Nephron progenitor cell (in vitro differentiated cells): ENCODE results near the gene ACSS1.

Experiments
- DNase-seq: peaks from one replicate; pipeline ENCODE4 v3.0.0; 2021
- H3K27ac Mint-ChIP-seq: 2 replicates; pipeline ENCODE4 v1.8.0; 2021; ENCODE audit warnings: mild to moderate bottlenecking, moderate library complexity, mixed read lengths
- H3K27me3 Mint-ChIP-seq: 2 replicates; pipeline ENCODE4 v1.8.0; 2021; ENCODE audit warnings: mild to moderate bottlenecking, low read depth, mixed read lengths; ENCODE audit not compliant: poor library complexity
- H3K36me3 Mint-ChIP-seq: 2 replicates; pipeline ENCODE4 v1.8.0; 2021; ENCODE audit warnings: low read depth, mixed read lengths
- H3K4me1 Mint-ChIP-seq: 2 replicates; pipeline ENCODE4 v1.8.0; 2021; ENCODE audit warnings: mixed read lengths
- H3K4me3 Mint-ChIP-seq: 2 replicates; pipeline ENCODE4 v1.8.0; 2021; ENCODE audit warnings: mild to moderate bottlenecking, moderate library complexity, mixed read lengths
- H3K9me3 Mint-ChIP-seq: 2 replicates; pipeline ENCODE4 v1.8.0; 2021; ENCODE audit warnings: mild to moderate bottlenecking, moderate library complexity, mixed read lengths
- TF ChIP-seq, protein P1 (sequence below): fragments of 200-600 bp; sonication (generic); IDR thresholded peaks from 2 replicates; pipeline ENCODE4 v1.5.0; 2021; ENCODE audit warnings: antibody characterized with exemption

The ACSS1 gene

DNA sequence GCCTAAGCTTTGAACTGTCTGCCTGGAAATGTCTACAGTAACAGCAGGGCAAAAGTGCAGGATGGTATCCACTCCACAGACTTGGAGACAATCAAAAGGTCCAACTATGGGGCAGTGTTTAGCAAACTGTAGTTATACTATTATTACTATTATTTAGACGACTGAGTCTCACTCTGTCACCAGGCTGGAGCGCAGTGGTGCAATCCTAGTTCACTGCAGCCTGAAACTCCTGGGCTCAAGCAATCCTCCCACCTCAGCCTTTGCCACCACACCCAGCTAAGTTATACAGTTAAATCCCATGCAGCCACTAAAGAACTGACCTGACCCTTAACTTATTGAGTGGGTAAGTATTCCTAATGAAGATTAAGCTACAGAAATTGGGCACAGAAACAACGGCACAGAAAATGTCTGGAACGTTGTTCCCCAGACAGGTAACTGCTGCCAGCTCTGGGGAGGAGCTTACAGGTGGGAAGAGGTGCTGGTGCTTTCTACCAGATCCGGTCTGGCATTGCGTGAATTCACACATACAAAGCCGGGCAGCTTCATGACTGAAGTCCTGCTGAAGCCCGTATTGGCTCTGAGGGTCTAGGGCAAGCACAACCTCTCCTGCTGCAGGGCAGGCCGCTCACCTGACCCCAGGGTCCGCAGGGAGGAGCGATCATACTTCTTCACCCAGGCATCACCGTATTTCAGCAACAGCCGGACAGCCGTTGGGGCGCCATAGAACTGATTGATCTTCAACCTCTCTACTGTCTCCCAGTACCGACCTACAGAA is 38.4 kb downstream of the ACSS1 start:
- H3K4me3 Mint-ChIP-seq, result no peak overlapping the region

DNA sequence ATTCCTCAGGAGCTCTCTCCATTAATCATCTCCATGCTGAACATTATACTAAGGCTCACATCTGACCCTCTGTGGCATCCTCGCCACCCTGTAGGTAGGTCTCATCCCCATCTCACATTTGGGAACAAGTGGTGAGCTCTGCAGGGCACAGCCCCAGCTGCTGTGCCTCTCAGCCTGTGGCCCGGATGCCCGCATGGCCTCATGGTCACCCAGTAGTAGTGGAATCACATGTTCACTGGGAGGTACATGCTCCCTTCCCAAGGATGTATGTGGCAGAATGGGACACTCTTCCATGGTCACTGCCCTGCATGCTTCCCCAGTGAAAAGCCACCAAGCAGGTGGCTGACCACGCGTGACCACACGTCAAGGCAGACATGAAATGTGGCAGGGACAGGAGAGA is 39.1 kb downstream of the ACSS1 start:
- DNase-seq, result no peak
- H3K9me3 Mint-ChIP-seq, result no peaks in the 10 kb centered on the region
- no peak overlapping the region for H3K27ac Mint-ChIP-seq
- no peaks in the 10 kb centered on the region for H3K4me1 Mint-ChIP-seq
- H3K36me3 Mint-ChIP-seq, result no peaks in the 10 kb centered on the region
- H3K27me3 Mint-ChIP-seq, result peaks cover 12% of the 10 kb centered on the region
- TF ChIP-seq, protein P1, sequence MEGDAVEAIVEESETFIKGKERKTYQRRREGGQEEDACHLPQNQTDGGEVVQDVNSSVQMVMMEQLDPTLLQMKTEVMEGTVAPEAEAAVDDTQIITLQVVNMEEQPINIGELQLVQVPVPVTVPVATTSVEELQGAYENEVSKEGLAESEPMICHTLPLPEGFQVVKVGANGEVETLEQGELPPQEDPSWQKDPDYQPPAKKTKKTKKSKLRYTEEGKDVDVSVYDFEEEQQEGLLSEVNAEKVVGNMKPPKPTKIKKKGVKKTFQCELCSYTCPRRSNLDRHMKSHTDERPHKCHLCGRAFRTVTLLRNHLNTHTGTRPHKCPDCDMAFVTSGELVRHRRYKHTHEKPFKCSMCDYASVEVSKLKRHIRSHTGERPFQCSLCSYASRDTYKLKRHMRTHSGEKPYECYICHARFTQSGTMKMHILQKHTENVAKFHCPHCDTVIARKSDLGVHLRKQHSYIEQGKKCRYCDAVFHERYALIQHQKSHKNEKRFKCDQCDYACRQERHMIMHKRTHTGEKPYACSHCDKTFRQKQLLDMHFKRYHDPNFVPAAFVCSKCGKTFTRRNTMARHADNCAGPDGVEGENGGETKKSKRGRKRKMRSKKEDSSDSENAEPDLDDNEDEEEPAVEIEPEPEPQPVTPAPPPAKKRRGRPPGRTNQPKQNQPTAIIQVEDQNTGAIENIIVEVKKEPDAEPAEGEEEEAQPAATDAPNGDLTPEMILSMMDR, result no peak
- H3K4me3 Mint-ChIP-seq, result no peak overlapping the region

More for the DNA sequence above, 38.4 kb downstream of the ACSS1 start:
- no peaks in the 10 kb centered on the region for H3K9me3 Mint-ChIP-seq
- DNase-seq, result no peak
- no peaks in the 10 kb centered on the region for H3K36me3 Mint-ChIP-seq
- no peak overlapping the region for H3K27ac Mint-ChIP-seq
- H3K27me3 Mint-ChIP-seq, result peaks cover 12% of the 10 kb centered on the region
- no peaks in the 10 kb centered on the region for H3K4me1 Mint-ChIP-seq
- TF ChIP-seq, protein P1, result no peak

DNA sequence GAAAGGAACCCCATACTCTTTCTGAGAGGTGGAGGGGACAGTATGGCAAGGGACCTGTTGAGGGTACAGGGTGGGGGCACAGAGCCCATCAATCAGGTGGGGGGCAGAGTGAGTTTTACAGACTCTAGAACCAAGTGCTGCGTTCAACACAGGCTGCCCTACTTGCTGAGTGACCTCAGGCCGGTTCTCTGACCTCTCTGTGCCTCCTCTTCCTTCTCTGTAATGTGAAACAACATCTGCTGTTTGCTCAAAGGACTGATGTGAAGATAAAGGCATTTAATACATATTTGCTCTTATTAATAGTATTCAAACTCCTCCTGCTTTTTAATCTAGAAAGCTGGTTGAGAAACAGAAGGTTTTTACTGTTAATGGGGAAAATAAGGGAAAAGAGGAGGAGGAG is 39.5 kb downstream of the ACSS1 start:
- H3K4me1 Mint-ChIP-seq, result no peaks in the 10 kb centered on the region
- TF ChIP-seq, protein P1, result no peak
- H3K9me3 Mint-ChIP-seq, result no peaks in the 10 kb centered on the region
- H3K36me3 Mint-ChIP-seq, result no peaks in the 10 kb centered on the region
- H3K27ac Mint-ChIP-seq, result no peak overlapping the region
- peaks cover 12% of the 10 kb centered on the region for H3K27me3 Mint-ChIP-seq
- H3K4me3 Mint-ChIP-seq, result no peak overlapping the region
- DNase-seq, result no peak

DNA sequence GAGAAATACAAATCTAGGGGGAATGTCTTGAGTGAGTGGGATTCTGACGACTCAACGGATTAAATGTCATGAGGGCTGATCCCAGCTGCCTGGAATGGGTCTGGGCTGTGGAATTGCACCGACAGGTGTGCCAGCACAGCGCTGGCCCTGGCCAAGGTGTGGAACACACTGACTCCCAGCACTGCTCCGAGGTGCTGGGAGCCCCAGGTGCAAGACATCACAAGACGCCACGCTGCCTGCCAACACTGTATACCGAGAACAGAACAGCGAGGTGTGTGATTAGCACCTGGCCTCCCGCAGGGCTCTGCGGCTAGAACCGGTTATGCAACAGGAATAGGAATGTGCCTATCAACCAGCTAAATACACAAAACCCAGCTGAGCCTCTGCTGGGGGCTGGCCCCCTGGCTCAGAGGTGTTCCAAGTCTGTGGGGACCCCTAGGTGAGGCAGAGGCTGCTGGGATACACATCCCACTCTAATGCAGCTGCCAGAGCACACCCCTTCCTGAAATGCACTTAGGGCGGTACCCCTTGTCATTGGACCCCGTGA is 40.6 kb downstream of the ACSS1 start:
- no peak overlapping the region for H3K4me3 Mint-ChIP-seq
- DNase-seq, result no peak

DNA sequence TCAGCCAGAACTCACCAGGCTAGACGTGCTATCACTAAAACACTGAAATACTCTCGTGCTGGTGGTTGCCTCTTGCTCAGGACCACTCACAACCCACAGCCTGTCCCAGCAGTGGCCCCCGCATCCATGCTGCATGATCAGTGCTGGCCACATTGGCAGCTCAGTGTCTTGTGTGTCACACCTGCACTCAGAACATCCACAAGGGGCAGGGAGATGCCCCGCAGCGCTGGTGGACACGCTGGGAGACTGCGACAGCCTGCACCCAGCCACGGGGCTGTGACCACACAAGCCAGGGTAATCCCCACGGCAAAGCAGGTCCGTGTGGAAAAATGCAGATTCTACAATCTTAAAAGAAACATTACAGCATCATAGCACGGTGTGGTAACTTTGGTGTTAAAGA is 41.5 kb downstream of the ACSS1 start:
- no peaks in the 10 kb centered on the region for H3K36me3 Mint-ChIP-seq
- H3K4me3 Mint-ChIP-seq, result no peak overlapping the region
- no peaks in the 10 kb centered on the region for H3K4me1 Mint-ChIP-seq
- no peak for DNase-seq
- TF ChIP-seq, protein P1, result no peak
- no peak overlapping the region for H3K27ac Mint-ChIP-seq
- H3K27me3 Mint-ChIP-seq, result peaks cover 12% of the 10 kb centered on the region
- no peaks in the 10 kb centered on the region for H3K9me3 Mint-ChIP-seq

More for the DNA sequence above, 40.6 kb downstream of the ACSS1 start:
- no peak overlapping the region for H3K27ac Mint-ChIP-seq
- no peaks in the 10 kb centered on the region for H3K9me3 Mint-ChIP-seq
- H3K4me1 Mint-ChIP-seq, result no peaks in the 10 kb centered on the region
- TF ChIP-seq, protein P1, result no peak
- H3K36me3 Mint-ChIP-seq, result no peaks in the 10 kb centered on the region
- peaks cover 15% of the 10 kb centered on the region for H3K27me3 Mint-ChIP-seq

DNA sequence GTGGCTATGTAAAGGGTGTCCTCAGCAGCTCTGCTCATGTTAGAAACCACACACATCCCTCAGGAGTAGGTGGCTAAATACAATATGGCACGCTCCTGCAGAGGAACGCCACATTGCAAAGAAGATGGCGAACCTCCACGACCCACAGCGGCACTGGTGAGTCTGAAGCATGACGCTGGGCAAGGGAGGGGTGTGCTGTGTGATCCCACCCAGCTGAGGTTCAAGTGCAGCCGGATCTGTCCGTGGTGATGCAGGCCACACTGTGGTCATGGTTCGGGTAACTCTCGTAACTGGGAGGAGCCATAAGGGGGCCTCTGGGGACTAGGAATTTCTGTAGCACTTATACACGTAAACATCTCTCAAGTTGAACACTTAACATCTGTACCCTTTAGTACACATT is 42.0 kb downstream of the ACSS1 start:
- H3K4me1 Mint-ChIP-seq, result no peaks in the 10 kb centered on the region
- no peak overlapping the region for H3K27ac Mint-ChIP-seq
- no peaks in the 10 kb centered on the region for H3K36me3 Mint-ChIP-seq
- TF ChIP-seq, protein P1, result no peak
- H3K9me3 Mint-ChIP-seq, result no peaks in the 10 kb centered on the region
- H3K27me3 Mint-ChIP-seq, result peaks cover 15% of the 10 kb centered on the region
- H3K4me3 Mint-ChIP-seq, result no peak overlapping the region
- no peak for DNase-seq
